Measurements from ENCODE around the gene COBLL1.

GRCh38 chr2:164747783-164748433, 93.7 kb downstream of the COBLL1 start:
- TF ChIP-seq CTCF (IDR thresholded peaks at IDR 0.05) = no peak
- TF ChIP-seq POLR2A (IDR thresholded peaks at IDR 0.05) = no peak

Data from heart left ventricle (tissue), 13 donors.